Stimulated activated CD8-positive, alpha-beta memory T cell treated with anti-CD3 and anti-CD28 coated beads, Interleukin-15, amount 100 ng/mL, for 1 hour (primary cell): ENCODE measurements around the gene ULK4.

ENCODE experiments used
- DNase-seq: peaks from one replicate; pipeline ENCODE4 v3.0.0-alpha.2; 2020; ENCODE audit warnings: low read depth

ULK4 gene

DNA sequence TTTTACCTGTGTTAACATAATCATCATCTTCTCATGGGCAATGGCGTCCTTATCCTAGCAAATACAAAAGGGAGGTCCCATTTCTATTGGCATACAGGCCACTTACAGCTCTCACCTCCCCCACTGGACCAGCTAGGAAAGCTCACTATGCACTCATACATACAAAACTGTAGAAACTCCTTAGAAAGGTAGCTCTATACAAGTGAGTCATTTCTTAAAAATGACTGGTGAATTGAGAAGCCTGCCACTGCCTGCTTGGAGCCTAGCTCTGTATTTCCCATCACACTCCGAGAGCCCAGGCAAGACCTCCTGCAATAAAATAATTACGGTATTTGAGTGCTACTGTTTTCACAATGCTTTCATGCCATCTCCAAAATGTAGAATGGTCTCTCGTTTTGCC is 321.8 kb downstream of the ULK4 start:
- DNase-seq: no peak

DNA sequence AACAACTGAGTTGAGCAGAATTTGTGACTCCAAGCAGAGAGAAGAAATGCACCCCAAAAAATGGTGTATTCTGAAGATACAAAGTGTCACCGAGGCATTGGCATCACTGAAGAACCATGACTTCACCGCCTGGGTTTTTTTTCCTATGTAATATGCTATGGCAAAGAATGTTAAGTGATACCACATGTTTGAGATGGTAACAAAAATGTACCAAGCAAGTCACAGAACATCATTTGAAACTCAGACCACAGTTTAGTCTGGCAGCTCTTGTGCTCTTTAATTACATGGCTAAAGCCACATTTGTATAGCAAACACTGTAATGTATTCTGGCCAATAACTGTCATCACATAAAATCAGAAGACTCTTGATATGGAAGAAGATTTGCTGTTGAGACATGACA is 323.5 kb downstream of the ULK4 start:
- DNase-seq: no peak

DNA sequence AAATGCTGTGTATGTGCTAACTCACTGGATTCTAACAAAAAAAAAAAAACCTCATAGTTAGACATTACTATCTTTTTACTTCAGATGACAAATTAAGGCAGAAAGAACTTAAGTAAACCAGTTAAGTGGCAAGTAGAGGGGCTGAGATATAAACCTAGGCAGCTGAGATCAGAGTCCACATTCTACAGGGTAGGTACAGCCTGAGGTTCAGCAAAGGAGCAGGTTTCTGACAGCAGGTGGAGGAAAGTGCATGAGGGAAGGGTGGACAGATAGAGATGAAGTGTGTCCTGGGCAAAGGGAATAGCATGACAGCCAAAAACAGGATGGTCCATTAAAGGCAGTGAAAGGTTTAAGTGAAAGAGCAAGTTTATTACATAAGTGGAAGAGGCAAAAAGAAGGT is 329.2 kb downstream of the ULK4 start:
- no peak for DNase-seq

DNA sequence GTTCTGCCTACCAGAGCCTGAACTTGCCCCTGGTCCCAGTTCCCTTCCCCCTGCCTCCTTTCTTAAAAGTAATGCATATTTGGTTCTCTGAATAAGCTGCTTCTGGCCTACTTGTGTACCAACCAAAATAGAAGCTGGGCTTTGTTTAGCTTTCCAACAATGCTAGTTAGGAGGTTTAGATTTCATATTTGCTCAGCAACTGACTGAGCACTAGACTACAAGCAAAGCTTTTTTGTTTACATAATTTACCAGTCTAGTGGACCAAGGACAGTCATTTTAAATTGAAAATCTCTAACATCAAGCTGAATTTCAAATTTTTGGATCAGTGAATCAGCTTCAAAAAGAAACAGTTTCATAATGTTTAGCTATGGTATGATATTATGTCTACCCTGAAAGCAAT is 331.2 kb downstream of the ULK4 start:
- DNase-seq: no peak

DNA sequence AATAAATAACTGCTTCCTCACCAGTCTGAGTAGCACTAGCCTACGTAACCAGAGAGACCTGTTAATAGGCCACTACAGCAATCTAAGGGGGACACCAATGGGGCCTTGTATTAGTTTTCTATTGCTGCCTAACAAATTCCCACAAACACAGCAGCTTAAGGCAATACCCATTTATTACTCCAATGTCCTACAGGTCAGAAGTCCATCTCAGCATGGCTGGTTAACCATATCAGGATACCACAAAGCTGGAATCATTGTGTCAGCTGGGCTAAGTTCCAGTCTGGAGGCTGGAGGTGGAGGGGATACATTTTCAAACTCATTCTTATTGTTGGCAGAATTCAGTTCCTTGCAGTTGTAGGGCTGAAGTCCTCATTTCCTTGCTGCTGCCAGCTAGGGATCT is 331.9 kb downstream of the ULK4 start:
- no peak for DNase-seq

DNA sequence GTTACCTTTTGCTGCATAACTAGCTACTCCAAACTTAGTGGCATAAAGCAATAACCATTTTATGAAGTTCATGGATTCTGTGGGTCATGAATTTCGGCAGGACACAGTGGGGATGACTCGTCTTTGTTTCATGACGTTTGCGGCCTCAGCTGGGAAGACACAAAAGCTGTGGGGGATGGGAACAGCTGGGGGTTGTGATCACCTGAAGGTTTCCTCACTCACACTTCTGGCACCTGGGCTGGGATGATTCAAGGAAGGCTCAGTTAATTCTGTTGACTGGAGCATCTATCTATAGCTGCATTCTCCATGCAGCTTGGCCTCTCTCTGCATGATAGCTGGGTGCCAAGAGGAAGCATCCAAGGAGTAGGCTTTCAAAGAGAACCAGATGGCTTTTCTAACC is 332.8 kb downstream of the ULK4 start:
- DNase-seq: no peak

DNA sequence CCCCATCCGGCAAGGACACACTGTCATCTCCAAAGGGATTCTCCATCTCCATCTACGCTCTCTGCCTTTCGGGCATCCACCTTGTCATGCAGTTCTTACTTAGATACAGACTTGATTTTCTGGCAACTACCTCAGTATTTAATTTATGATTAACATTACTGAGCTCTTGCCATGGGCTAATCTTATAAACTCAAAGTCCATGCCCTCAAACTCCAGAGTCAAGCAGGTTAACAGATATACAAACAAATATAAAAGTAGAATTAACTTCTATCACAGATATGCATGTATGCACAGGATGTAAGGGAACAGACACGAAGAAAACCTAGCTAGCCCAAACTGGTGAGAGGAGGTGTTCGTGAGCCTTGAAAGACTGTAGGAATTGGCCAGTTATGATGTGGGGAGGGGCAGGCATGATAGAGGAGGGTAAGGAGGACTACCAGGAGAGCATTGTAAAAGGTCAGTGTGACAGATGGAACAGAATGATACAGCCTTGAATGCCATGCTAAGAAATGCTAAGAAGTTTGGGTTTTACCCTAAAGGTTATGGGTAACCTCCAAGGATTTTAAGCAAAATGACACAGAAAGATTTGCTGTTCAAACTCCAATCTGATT is 334.3 kb downstream of the ULK4 start:
- no peak for DNase-seq

DNA sequence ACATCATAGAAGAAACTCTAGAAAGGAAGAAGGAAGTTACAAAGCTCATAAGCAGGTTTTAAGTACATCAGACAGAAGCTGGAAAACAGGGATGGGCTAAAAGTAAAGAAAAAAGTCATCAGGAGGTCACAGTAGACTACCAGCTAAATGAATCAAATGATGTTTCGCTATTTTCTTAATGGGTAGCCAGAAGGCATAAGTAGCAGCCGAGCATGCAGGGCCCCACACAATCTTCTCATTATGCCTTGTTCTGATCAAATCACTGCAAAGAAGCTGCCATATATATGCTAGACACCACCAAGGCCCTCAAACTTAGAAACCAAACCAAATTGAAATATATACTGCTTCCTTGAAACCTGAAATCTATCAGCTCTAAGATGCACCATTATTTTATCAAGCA is 349.1 kb downstream of the ULK4 start:
- DNase-seq: no peak

DNA sequence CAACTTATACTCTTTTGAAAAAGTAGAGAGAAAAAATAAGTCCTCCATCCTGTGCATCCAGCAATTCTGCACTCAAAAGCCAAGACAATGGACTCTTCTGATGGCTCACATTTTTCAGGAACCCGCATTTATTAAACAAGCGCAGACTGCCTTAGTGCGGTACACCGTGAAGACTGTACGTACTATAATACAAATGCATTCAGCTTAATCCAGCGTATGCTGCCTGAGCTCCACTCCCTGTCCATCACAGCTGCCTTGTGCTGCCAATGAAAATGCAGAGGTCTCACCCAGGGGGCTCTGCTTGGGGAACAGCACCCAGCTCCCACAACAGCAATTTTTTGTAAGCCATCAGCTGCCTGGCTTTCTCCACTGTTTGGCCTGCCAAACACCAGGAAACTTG is 350.9 kb downstream of the ULK4 start:
- DNase-seq: no peak

DNA sequence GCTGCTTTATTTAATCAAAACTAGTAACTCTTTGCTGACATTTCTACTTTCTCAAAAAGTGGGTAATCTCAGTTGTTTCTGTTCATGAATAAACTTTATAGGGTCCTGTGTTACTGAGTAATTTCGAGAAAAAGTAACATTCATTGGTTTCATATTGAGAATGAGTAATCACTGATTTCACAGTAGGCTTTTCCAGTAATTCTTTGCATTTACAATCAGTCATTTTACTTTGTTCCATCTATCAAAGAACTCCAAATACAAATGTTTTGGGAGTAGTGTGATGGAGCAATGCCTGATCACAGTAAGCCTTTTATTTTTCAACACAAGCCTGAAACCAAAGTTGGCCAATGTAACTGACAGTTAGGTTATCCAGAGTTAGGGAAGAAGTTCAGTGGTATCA is 353.6 kb downstream of the ULK4 start:
- DNase-seq: no peak

DNA sequence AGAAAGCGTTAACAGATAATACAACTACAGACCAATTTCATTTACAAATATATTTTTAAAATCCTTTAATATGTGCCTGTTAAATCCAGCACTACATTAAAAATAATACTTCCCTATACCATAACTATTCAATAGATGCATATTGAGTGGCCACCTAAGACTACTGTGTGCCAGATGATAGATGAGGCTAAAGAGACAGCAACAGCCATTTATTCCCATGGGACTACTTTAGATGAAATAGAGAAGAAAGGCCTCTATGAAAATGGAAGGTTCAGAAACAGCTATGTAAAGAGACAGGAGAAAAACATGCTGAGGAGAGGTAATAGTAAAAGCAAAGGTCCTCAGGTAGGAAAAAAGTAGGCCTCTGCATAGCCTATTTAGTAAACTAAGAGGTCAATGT is 358.1 kb downstream of the ULK4 start:
- no peak for DNase-seq

DNA sequence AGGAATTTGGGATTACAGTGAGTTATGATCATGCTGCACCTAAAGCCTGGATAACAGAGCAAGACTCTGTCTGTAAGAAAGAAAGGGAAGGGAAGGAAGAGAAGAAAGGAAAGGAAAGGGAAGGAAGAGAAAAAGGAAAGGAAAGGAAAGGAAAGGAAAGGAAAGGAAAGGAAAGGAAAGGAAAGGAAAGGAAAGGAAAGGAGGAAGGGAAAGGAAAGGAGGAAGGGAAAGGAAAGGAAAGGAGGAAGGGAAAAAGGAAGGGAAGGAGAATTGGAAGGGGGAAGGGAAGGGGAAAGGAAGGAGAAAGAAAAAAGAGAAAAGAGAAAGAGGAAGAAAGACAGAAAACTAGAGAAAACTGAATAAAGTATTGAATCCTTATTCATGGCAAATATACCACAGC is 359.8 kb downstream of the ULK4 start:
- no peak for DNase-seq

DNA sequence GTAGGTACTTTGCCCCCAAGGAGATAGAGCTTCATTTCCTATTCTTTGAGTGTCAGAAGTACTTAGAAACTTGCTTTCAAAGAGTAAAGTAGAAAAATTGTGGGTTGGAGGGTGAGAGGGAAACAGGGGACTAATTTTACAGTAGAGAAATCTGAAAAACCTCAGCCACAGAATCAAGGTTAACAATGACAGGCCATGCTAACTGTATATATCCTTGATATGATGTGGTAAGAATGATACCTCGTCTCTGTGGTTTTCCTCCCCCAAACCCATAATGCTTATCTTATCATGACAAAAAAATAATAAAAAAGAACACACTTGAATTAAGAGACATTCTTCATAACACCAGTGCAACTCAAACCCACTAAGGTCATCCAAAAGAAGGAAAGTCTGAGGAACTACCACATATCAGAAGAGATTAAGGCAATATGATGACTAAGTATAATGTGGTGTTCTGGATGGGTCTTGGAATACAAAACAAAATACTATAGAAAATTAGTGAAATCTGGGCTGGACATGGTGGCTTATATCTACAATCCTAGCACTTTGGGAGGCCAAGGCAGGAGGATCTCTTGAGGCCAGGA is 360.4 kb downstream of the ULK4 start:
- no peak for DNase-seq

DNA sequence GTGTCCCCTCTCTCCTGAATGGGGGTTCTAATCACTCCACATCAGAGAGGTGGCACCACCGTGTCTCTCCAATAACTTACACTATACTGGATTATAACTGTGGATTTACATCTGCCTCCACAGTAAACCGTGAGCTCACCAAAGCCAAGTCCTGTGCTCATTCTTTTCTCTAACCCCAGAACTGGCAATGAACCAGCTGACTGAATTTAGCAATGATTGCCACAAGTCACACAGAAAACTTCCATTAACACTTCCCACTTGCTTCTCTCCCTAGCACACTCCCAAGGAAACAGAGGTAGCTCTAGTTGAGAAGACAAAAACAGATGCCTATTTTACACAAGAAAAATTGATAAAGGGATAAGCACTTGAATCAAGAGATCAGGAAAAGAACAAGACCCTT is 361.3 kb downstream of the ULK4 start:
- DNase-seq: no peak

DNA sequence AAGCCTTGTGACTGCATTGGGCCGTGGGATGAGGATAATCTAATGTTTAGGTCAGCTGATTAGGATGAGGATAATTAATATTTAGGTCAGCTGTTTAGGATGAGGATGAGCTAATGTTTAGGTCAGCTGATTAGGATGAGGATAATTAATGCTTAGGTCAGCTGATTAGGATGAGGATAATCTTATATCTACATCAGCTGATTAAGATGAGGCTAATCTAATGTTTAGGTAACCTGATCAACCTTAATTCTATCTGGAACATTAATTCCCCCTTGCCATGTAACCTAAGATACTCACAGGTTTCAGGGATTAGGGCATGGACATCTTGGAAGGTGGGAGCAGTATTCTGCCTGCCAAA is 362.8 kb downstream of the ULK4 start:
- DNase-seq: no peak

DNA sequence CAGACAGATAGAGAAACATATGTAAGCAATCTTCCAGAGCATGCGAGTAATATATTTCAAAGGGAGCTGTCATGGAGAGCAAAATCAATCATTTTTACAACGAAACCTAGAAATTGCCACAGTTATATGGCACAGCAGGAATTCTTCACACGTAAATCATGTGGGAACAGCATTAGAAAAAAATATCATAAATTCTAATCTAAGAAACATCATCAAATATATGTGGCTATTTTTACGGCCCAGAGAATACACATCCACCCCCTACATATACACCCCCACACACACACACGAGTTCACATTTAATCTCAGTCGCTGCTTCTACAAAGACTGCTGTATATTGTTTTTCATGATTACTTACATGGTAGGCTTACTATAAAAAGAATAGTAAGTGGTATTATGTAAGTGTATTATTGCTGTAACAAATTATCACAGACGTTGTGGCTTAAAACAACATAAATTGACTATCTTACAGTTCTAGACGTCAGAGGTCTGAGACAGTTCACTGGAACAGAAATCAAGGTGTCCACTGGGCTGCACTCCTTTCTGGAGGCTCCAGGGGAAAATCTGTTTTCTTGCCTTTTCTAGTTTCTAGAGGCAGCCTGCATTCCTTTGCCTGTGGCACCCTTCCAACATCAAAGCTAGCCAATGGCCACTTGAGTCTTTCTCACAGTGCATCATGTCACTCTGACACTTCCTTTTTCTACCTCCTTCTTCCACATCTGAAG is 363.3 kb downstream of the ULK4 start:
- DNase-seq: no peak

DNA sequence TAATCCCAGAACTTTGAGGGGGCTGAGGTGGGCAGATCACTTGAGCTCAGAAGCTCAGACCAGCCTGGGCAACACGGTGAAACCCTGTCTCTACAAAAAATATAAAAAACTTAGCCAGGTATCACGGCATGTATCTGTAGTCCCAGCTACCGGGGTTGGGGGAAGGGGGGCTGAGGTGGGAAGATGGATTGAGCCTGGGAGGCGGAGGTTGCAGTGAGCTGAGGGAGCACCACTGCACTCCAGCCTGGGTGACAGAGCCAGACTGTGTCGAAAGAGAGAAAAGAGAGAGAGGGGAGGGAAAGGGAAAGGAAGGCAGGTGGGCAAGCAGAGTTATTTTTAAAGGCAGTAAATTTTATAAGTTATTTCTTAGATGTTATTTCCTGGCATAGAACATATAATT is 368.1 kb downstream of the ULK4 start:
- DNase-seq: no peak

DNA sequence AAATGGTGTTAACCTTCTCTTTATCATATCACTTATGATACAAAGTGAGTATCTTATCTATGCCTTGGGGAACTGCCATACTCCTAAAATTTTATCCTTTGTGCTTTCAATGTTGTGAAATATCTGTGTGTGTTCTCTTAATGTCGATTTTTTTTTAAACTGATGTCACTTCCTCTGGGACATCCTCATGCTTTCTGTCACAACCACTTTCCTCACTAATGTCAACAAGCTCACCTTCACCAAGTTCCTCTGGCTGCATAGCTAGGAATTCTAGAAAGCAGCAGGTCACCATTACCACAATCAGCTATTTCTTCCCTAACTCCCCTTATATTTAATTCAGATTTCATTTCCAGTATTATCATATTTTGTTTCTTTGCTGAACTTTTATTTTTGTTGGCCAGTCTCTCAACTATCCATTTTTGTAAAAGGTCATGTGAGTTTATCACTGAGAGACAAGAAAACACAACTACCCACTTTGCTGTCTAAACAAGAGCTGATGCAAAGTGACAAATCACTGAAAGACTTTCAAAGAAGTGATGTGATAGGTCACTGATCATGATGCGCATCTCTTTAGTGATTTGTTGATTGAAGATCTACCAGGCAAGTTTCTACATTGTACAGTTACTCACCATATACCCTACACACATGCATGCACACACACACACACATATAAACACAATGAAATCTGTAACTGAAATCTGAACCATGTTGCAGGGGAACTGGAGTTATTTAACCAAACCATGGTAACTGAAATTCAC is 369.0 kb downstream of the ULK4 start:
- no peak for DNase-seq

DNA sequence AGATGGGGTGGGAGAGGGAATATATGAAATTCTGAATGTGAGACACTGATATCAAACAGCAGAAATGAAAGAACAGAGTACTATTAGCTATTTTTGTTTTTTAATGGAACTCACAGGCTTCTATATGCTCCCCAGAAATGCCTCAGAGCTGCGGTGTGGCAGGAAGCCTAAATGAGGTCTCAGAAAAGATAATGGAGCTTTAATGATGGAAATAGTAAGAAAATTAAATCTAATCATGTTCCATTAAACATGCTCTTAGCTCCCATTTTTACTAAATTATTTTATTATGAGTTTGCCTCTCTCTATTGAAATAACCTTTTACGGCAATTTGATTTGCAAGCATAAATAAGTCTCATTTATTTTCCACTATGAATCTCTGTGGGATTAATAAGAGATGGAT is 378.9 kb downstream of the ULK4 start:
- no peak for DNase-seq

DNA sequence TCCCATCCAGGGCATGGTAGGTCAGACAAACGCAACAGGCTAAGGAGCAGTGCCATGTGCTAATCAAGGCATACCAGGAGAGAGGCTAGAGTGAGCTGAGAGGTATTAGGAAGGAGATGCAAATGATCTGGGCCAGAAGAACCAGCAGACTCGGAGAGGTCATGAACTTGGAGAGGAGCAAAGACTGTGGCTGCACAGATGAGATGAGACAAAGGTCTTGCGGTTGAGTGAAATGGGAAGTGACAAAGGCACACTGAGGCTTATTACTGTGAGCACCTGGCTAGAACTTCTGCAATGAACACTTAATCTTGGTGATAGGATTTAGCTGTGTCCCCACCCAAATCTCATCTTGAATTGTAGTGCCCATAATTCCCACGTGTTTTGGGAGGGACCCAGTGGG is 380.2 kb downstream of the ULK4 start:
- DNase-seq: no peak

DNA sequence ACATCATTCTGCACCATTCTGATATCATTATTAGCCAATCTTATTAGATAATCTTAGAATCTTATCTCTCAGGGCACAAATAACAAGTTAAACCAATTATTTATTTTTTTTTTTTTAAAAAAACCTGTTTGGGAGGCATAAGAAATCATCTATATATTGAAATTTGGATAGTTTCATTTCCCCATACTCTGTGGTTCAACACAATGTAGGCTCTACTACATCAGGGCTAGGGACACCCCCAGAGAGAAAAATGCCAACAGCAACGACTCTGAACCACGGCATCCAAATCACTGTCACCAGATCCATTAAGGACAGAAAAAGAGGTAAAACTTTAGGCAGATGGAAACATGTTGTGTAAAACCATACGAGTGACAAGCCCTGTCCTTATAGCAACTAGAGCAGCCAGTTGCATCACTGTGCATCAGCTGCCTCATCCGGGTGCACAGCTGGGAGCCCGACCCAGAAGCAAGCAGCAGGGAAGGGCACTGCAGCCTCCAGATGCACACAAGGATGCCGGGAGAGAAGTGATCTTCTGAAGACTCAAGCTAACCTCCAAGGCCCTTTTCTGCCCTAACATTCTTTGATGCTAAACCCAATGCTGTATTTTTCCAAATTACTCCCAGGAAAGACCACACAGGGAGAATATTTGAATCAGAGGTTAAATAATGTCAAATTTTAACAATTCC is 381.5 kb downstream of the ULK4 start:
- DNase-seq: no peak

DNA sequence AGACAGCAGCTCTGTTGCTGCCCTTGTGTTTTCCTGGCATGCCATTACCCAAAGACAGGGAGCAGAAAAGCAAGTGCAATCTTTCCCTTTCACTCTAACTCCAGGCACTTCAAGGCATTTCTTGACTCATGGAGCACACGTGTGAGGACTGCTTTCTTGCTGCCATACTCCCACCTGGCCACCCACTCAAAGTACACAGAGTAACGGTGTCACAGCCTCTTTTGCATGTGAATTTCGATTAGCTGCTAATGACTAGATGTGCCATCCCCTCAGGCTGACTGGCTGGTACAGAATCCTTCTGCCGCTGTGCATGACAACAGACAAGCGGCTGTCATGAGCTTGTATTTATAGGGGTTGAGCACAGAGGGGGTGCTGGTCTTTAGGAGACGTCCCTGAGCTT is 382.0 kb downstream of the ULK4 start:
- DNase-seq: no peak

DNA sequence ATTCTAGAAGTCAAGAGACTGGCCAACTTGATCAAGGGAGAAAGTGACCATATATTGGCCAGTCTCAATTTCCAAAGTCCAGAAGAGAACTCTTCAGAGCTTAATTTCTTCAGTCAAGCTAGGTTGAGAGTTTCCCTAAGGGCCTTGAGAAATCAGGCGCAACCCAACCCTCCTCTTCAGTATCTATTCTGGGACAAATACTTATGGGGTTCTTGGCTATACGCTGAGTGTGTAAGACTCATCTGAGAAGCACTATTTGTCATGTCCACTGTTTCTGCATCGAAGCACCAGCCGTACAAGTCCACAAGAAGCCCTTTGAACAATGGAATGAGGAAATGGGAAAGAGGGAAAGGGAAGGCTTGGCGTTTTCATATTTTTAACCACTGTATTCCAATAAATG is 383.1 kb downstream of the ULK4 start:
- DNase-seq: no peak
